ENCODE data around the gene MAST4. TPM values are rescaled to one million over a fixed set of nuclear protein-coding genes. Genes with fewer than 3 reads are reported as not detected.

MAST4 gene
- total and polyA plus RNA-seq, 4 donors = 3.7 to 9.5 (median 6.5) TPM

DNA sequence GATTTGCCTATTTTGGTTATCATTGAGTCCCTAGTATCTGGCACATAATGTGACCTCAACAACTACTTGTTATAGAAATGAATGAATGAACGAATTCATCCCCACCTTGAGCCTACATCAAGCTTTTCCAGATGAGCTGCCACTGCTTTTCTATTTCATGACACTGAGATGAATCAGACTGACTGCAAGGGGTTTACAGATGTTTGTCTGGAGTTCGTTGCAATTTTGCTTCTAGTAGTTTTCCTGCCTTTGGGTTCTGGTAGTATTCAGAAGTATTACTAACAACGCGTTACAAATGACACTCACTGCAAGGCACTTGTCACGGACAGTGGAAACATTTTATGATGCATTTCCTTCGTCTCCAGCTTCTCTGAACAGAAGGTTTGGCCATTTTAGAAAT is 378.1 kb downstream of the MAST4 start:
- Histone ChIP-seq H3K36me3 (ENCODE audit: control insufficient read depth in 4 of 4, insufficient read depth in 3 of 4, low read depth in 1 of 4, low read length in 3 of 4) (peaks cover 0 to 2% (median 0%) of the 10 kb centered on the region in 4 donors), H3K9me3 (ENCODE audit: control insufficient read depth in 4 of 4, low read length in 3 of 4) (no peaks in the 10 kb centered on the region), H3K9ac (ENCODE audit: low read depth in 1 of 2, low read length in 2 of 2) (no peak overlapping the region), H3K27ac (ENCODE audit: low read depth in 1 of 2, low read length in 2 of 2) (no peak overlapping the region), H3K27me3 (ENCODE audit: control insufficient read depth in 4 of 4, insufficient read depth in 4 of 4, low read length in 3 of 4) (no peaks in the 10 kb centered on the region), H3K4me1 (ENCODE audit: control insufficient read depth in 4 of 4, insufficient read depth in 4 of 4, low read length in 3 of 4) (no peaks in the 10 kb centered on the region), H3K4me3 (ENCODE audit: low read depth in 1 of 3, low read length in 3 of 3) (no peak overlapping the region)
- DNase-seq (ENCODE audit: low spot score) = no peak
- TF ChIP-seq FOXA1 (IDR thresholded peaks at IDR 0.05) (no peak), RXRA (IDR thresholded peaks at IDR 0.05) (no peak), HNF4G (IDR thresholded peaks at IDR 0.05) (no peak), MAX (IDR thresholded peaks at IDR 0.05) (no peak), SP1 (IDR thresholded peaks at IDR 0.05) (no peak), EGR1 (IDR thresholded peaks at IDR 0.05; ENCODE audit: low read depth in 2 of 2) (no peak), TAF1 (conservative IDR thresholded peaks at IDR 0.05) (no peak), FOXA2 (IDR thresholded peaks at IDR 0.05) (no peak)
- TF ChIP-seq, protein P1, sequence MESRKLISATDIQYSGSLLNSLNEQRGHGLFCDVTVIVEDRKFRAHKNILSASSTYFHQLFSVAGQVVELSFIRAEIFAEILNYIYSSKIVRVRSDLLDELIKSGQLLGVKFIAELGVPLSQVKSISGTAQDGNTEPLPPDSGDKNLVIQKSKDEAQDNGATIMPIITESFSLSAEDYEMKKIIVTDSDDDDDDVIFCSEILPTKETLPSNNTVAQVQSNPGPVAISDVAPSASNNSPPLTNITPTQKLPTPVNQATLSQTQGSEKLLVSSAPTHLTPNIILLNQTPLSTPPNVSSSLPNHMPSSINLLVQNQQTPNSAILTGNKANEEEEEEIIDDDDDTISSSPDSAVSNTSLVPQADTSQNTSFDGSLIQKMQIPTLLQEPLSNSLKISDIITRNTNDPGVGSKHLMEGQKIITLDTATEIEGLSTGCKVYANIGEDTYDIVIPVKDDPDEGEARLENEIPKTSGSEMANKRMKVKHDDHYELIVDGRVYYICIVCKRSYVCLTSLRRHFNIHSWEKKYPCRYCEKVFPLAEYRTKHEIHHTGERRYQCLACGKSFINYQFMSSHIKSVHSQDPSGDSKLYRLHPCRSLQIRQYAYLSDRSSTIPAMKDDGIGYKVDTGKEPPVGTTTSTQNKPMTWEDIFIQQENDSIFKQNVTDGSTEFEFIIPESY (IDR thresholded peaks at IDR 0.05) = no peak
- TF ChIP-seq, protein P2, sequence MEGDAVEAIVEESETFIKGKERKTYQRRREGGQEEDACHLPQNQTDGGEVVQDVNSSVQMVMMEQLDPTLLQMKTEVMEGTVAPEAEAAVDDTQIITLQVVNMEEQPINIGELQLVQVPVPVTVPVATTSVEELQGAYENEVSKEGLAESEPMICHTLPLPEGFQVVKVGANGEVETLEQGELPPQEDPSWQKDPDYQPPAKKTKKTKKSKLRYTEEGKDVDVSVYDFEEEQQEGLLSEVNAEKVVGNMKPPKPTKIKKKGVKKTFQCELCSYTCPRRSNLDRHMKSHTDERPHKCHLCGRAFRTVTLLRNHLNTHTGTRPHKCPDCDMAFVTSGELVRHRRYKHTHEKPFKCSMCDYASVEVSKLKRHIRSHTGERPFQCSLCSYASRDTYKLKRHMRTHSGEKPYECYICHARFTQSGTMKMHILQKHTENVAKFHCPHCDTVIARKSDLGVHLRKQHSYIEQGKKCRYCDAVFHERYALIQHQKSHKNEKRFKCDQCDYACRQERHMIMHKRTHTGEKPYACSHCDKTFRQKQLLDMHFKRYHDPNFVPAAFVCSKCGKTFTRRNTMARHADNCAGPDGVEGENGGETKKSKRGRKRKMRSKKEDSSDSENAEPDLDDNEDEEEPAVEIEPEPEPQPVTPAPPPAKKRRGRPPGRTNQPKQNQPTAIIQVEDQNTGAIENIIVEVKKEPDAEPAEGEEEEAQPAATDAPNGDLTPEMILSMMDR (IDR thresholded peaks at IDR 0.05; ENCODE audit: low read depth, low read length, missing input control) = no peak
- 92% methylated on average over 6 of the region's 6 CpGs for WGBS

GRCh38 chr5:66976108-66976507 is 379.9 kb downstream of the MAST4 start:
- H3K27me3 ChIP-seq (ENCODE audit: control insufficient read depth in 4 of 4, insufficient read depth in 4 of 4, low read length in 3 of 4) = no peaks in the 10 kb centered on the region
- DNase-seq (ENCODE audit: low spot score) = no peak
- TF ChIP-seq SP1 (IDR thresholded peaks at IDR 0.05) = no peak
- TF ChIP-seq HNF4G (IDR thresholded peaks at IDR 0.05) = no peak
- TF ChIP-seq, protein P1 (IDR thresholded peaks at IDR 0.05) = no peak
- TF ChIP-seq HNF4A (conservative IDR thresholded peaks at IDR 0.05) = no peak
- no peak for TF ChIP-seq REST (IDR thresholded peaks at IDR 0.05)
- no peak for TF ChIP-seq FOXA1 (IDR thresholded peaks at IDR 0.05)
- TF ChIP-seq RXRA (IDR thresholded peaks at IDR 0.05) = no peak
- TF ChIP-seq TAF1 (conservative IDR thresholded peaks at IDR 0.05) = no peak
- no peak for TF ChIP-seq YY1 (IDR thresholded peaks at IDR 0.05)
- no peak for TF ChIP-seq EGR1 (IDR thresholded peaks at IDR 0.05; ENCODE audit: low read depth in 2 of 2)
- no peak for TF ChIP-seq MAX (IDR thresholded peaks at IDR 0.05)
- TF ChIP-seq GABPA (IDR thresholded peaks at IDR 0.05 in 1 of 2, conservative IDR thresholded peaks at IDR 0.05 in 1 of 2) = no peak
- H3K4me1 ChIP-seq (ENCODE audit: control insufficient read depth in 4 of 4, insufficient read depth in 4 of 4, low read length in 3 of 4) = no peaks in the 10 kb centered on the region
- H3K27ac ChIP-seq (ENCODE audit: low read depth in 1 of 2, low read length in 2 of 2) = no peak overlapping the region
- peaks cover 0 to 2% (median 0%) of the 10 kb centered on the region in 4 donors for H3K36me3 ChIP-seq (ENCODE audit: control insufficient read depth in 4 of 4, insufficient read depth in 3 of 4, low read depth in 1 of 4, low read length in 3 of 4)
- no peak overlapping the region for H3K4me3 ChIP-seq (ENCODE audit: low read depth in 1 of 3, low read length in 3 of 3)
- WGBS = 97% methylated on average over 4 of the region's 4 CpGs
- H3K9ac ChIP-seq (ENCODE audit: low read depth in 1 of 2, low read length in 2 of 2) = no peak overlapping the region
- H3K9me3 ChIP-seq (ENCODE audit: control insufficient read depth in 4 of 4, low read length in 3 of 4) = no peaks in the 10 kb centered on the region

All from liver (tissue), 9 donors.